Left hindlimb (tissue), 1 donor: ENCODE data around the gene NUDT4.

Source experiments
- DNase-seq: peaks from one replicate; pipeline ENCODE4 v3.0.0-alpha.2; 2018

NUDT4 gene

GRCh38 chr12:93377252-93378195, at the start of gene NUDT4:
Gene NUDT4 (plus strand): TSS chr12:93377925. CDS start chr12:93378323, 398 bp downstream.
- peak; percentile 98 for DNase-seq

GRCh38 chr12:93333054-93333453, 44.7 kb upstream of the NUDT4 start:
- DNase-seq, result no peak

GRCh38 chr12:93333828-93334227, 43.9 kb upstream of the NUDT4 start:
- DNase-seq, result no peak

- DNase-seq, result no peak
These were observed 42.0 kb upstream of the NUDT4 start for GRCh38 chr12:93335603-93336162.

GRCh38 chr12:93336291-93336741, 41.4 kb upstream of the NUDT4 start:
- DNase-seq, result no peak

DNA sequence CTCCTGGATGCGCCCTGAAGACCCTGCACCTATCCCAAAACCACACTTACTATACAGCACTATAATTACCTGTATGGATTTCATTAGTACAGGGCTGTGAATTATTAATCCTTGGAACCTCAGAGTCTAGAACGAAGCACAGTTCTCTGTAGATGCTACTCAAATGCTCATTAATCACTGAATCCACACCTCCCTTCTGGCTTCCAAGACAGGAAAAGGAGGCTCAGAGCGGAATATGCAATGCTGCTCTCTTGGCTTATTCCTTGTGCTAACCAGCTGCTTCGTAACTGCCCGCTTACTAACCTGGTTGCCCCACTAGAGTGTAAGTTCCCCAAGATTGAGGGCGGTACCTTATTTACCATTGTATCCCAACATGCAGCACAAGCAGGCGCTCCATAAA, 39.1 kb upstream of the NUDT4 start:
- DNase-seq, result no peak

DNA sequence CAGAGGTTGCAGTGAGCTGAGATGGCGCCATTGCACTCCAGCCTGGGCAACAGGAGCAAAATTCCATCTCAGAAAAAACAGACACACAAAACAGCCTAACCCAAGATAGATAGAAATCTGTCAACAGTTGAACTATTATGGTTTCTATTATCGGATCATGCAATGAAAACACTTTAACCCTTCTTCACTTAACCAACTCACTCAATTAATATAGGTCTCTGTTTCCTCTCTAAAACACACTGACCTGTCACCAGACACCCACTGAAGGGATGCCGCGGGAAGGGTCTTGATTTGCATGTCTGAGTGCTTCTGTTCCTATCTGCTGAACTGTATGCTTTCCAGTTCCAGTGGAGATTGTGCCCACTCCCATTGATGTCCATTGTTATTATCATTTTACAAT, 38.0 kb upstream of the NUDT4 start:
- DNase-seq, result no peak

- no peak for DNase-seq
These were observed 36.2 kb upstream of the NUDT4 start for GRCh38 chr12:93341409-93342049.

DNA sequence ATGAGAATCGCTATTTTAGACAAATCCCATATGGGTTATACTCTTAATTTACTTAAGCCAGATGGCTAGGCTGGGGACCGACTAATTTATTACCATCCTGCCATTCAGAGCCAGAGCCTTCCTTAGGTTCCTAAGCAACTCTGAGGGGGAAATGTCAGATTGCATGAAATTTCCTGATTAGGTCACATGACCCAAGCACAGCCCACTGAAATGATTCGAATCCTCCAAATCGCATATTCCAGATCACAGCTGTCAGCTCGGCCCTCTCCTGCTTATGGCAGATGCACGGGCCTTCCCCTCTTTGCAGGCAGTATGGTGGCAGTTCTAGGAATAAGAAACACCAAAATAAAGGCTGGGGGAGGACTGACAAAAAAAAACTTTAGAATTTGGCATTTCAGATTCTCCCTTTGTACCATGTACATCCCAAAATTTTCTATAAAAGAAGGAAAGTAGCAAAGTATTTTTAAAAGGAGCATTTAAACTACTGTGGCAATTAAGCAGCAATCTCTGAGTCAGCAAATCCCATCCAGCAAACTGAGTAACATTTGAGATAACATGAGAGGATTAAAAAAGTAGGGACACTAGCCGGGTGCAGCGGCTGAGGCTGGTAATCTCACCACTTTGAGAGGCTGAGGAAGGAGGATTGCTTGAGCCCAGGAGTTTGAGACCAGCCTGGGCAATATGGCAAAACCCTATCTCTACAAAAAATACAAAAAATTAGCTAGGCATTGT, 30.5 kb upstream of the NUDT4 start:
- no peak for DNase-seq

- DNase-seq, result no peak
These were observed 28.9 kb upstream of the NUDT4 start for GRCh38 chr12:93348575-93349435.

DNA sequence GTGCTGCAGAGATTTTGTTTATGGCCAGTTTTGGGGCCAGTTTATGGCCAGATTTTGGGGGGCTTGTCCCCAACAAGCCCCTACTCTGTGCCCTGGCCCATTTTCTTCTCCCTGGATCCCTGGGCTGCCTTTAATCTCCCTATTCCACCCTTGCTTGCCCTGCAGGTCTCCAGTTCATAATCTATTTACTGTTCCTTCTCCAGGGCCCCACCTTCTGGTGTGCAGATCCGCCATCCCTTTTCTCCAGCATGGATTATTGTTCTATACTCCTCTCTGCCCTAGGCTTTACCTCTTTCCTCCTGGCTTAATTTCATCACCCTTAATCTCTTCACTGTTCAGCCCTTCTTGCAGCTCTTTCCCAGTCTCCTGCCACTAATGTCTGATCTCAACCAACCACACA, 26.0 kb upstream of the NUDT4 start:
- DNase-seq, result no peak

DNA sequence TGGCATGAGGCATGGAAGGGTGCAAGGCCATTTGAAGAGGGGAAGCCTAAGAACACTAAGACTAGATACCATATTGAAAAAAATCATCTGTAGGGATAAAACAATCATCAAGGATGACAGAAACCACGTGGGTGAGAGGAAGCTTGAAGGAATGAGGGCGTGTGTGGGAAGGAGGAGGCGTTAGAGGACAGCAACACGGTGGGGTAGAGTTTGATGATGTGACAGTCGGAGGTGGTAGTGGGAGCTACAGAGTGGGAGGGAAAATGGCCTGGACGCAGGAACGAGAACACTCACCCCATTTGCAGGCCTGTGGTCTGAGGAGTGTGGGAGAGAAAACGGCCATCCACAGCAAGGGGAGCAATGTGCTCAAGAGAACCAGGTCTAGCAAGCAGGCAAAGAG, 25.4 kb upstream of the NUDT4 start:
- no peak for DNase-seq

- DNase-seq, result no peak
These were observed 21.5 kb upstream of the NUDT4 start for GRCh38 chr12:93356214-93356613.

- DNase-seq, result no peak
These were observed 19.7 kb upstream of the NUDT4 start for GRCh38 chr12:93358058-93358457.

- no peak for DNase-seq
These were observed 18.9 kb upstream of the NUDT4 start for GRCh38 chr12:93358821-93359220.

- DNase-seq, result no peak
These were observed 17.0 kb upstream of the NUDT4 start for GRCh38 chr12:93360688-93361087.

GRCh38 chr12:93361151-93361919, 16.4 kb upstream of the NUDT4 start:
- DNase-seq, result peak; percentile 45

GRCh38 chr12:93363841-93364297, 13.9 kb upstream of the NUDT4 start:
- DNase-seq, result no peak

DNA sequence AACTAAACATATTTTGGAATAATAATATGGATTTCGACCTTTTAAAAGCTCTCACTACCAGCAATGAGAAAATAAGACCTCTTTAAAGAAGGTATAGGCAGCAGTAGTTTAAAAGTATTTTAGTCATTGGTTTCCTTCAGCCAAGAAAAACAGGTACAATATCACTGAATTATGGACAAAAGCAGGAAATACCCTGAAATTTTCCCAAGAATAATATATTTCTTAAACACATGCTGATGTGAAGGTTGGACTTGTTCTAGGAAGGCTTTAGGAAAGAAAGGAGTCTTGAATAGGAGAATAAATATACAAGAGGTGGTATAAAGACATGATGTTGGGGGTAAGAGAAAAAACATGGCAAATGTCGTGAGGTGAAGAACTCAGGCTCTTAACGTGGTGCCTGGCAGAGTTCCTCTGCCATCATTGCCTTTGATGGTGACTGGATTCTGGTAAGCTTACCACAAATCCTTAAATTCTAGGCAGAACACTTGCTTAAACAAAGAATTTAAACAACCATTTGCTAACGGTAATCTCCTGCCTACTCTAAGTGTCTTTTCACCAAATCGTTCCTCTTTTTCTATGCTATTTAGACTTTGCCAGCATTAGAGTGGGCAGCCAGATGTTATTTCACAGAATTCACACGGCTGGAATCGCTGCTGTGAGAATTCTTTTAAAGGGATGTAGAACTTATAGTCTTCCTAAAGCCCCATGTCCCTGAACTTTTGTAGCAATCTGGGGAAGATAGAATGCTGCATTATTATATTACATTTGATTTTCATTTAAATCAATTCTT, 11.9 kb upstream of the NUDT4 start:
- DNase-seq, result no peak

- DNase-seq, result no peak
These were observed 11.3 kb upstream of the NUDT4 start for GRCh38 chr12:93366422-93366821.
